SK-N-SH (cell line): Measurements from ENCODE around the gene RHBG. TPM values are rescaled to one million over a fixed set of nuclear protein-coding genes. Genes with fewer than 3 reads are reported as not detected.

Experiments used
- CTCF ChIA-PET: fragments of 300-600, 350-600 bp; formaldehyde crosslinking; extraction: SDS; loops from one replicate; lab custom pipeline; 2021; lab: Yijun Ruan, JAX
- POLR2A ChIA-PET: fragments of 350-600 bp; sonication (Branson Sonifier 250); formaldehyde crosslinking; extraction: SDS; loops from one replicate; lab custom pipeline; 2020; ENCODE audit warnings: antibody characterized with exemption, inconsistent platforms; lab: Yijun Ruan, JAX
- DNase-seq: peaks from one replicate; pipeline ENCODE4 v3.0.0; 2012
- H2AFZ ChIP-seq: fragments of 200-600 bp; sonication (generic); 2 replicates; pipeline ENCODE4 v1.8.1; 2016; ENCODE audit warnings: antibody characterized with exemption, mild to moderate bottlenecking, low read depth
- H3F3A ChIP-seq: fragments of 200-600 bp; sonication (generic); replicated peaks from 2 replicates; pipeline ENCODE3; 2016; ENCODE audit warnings: antibody characterized with exemption, mild to moderate bottlenecking; ENCODE audit not compliant: insufficient read depth
- H3K27ac ChIP-seq, 2 experiments: fragments of 200-500 bp in 1 of 2; fragments of 200-600 bp in 1 of 2; sonication (Bioruptor generic) in 1 of 2; sonication (generic), shearing (Covaris generic) in 1 of 2; 2 replicates each; pipeline versions ENCODE4 v1.5.1 to v1.6.1; 2014 to 2016; ENCODE audit warnings: low read depth in 2 of 2, inconsistent platforms in 1 of 2, low read length in 1 of 2, mild to moderate bottlenecking in 1 of 2, mixed read lengths in 1 of 2
- H3K27me3 ChIP-seq: fragments of 200-600 bp; sonication (generic), shearing (Covaris generic); 2 replicates; pipeline ENCODE4 v1.6.1; 2016; ENCODE audit warnings: mixed run types; ENCODE audit not compliant: insufficient read depth
- H3K36me3 ChIP-seq, 2 experiments: fragments of 200-500 bp in 1 of 2; fragments of 200-600 bp in 1 of 2; sonication (Bioruptor generic) in 1 of 2; sonication (generic) in 1 of 2; replicated peaks in 1 of 2; 2 replicates each; pipeline versions ENCODE3 to v1.5.1; 2014 to 2016; ENCODE audit warnings: low read length in 1 of 2, mild to moderate bottlenecking in 1 of 2; ENCODE audit not compliant: insufficient read depth in 2 of 2, control insufficient read depth in 1 of 2
- H3K4me1 ChIP-seq, 2 experiments: fragments of 200-500 bp in 1 of 2; fragments of 200-600 bp in 1 of 2; sonication (Bioruptor generic) in 1 of 2; sonication (generic), shearing (Covaris generic) in 1 of 2; 2 replicates each; pipeline versions ENCODE4 v1.5.1 to v1.6.1; 2014 to 2016; ENCODE audit warnings: low read depth in 1 of 2, low read length in 1 of 2, mixed run types in 1 of 2; ENCODE audit not compliant: insufficient read depth in 2 of 2, control insufficient read depth in 1 of 2
- H3K4me2 ChIP-seq: fragments of 200-600 bp; sonication (generic), shearing (Covaris generic); 2 replicates; pipeline ENCODE4 v1.6.1; 2017; ENCODE audit warnings: mixed run types
- H3K4me3 ChIP-seq, 2 experiments: fragments of 200-500 bp in 1 of 2; fragments of 200-600 bp in 1 of 2; sonication (Bioruptor generic) in 1 of 2; sonication (generic), shearing (Covaris generic) in 1 of 2; 2 replicates each; pipeline versions ENCODE4 v1.5.1 to v1.8.1; 2014 to 2016; ENCODE audit warnings: low read depth in 2 of 2, inconsistent platforms in 1 of 2, low read length in 1 of 2, mild to moderate bottlenecking in 1 of 2, mixed read lengths in 1 of 2, moderate library complexity in 1 of 2
- H3K79me2 ChIP-seq: fragments of 200-600 bp; sonication (generic); 2 replicates; pipeline ENCODE4 v1.8.1; 2017; ENCODE audit warnings: mild to moderate bottlenecking; ENCODE audit not compliant: insufficient read depth
- H3K9ac ChIP-seq: fragments of 200-600 bp; sonication (generic); 2 replicates; pipeline ENCODE4 v1.6.1; 2017; ENCODE audit warnings: mixed run types
- H3K9me2 ChIP-seq: fragments of 200-600 bp; sonication (generic); 2 replicates; pipeline ENCODE4 v1.6.1; 2017; ENCODE audit warnings: mixed run types
- H3K9me3 ChIP-seq: fragments of 200-600 bp; sonication (generic); 2 replicates; pipeline ENCODE4 v1.6.1; 2017; ENCODE audit warnings: mixed run types, mild to moderate bottlenecking, moderate library complexity
- H4K20me1 ChIP-seq: fragments of 200-600 bp; sonication (generic); 2 replicates; pipeline ENCODE4 v1.6.1; 2017; ENCODE audit warnings: mild to moderate bottlenecking, mixed run types; ENCODE audit not compliant: insufficient read depth
- CHD2 ChIP-seq: fragments of 150-350 bp; IDR thresholded peaks from 2 replicates; pipeline ENCODE4 v1.6.1; 2018; ENCODE audit warnings: low read length; ENCODE audit not compliant: partially characterized antibody
- CTCF ChIP-seq: fragments of 200-600 bp; sonication (generic); IDR thresholded peaks from 2 replicates; pipeline ENCODE4 v1.6.1; 2017; ENCODE audit warnings: antibody characterized with exemption, mild to moderate bottlenecking, moderate library complexity
- ELF1 ChIP-seq: IDR thresholded peaks from 2 replicates; pipeline ENCODE4 v1.4.0; 2012
- FOSL2 ChIP-seq: IDR thresholded peaks from 2 replicates; pipeline ENCODE4 v1.4.0; 2012; ENCODE audit warnings: low read depth, mild to moderate bottlenecking, moderate library complexity, borderline replicate concordance
- FOXJ3 ChIP-seq: sonication (generic); formaldehyde crosslinking; IDR thresholded peaks from 2 replicates; pipeline ENCODE4 v1.5.1; 2020; ENCODE audit warnings: mild to moderate bottlenecking, missing genetic modification reagents
- FOXM1 ChIP-seq: IDR thresholded peaks from 2 replicates; pipeline ENCODE4 v1.4.0; 2012; ENCODE audit warnings: low read depth, mild to moderate bottlenecking
- GABPA ChIP-seq: IDR thresholded peaks from 2 replicates; pipeline ENCODE4 v1.4.0; 2012; ENCODE audit warnings: low read depth, mild to moderate bottlenecking
- GATA2 ChIP-seq: sonication (generic); formaldehyde crosslinking; IDR thresholded peaks from 2 replicates; pipeline ENCODE4 v1.5.0; 2020; ENCODE audit warnings: mild to moderate bottlenecking, missing genetic modification reagents
- IRF3 ChIP-seq: fragments of 150-350 bp; IDR thresholded peaks from 2 replicates; pipeline ENCODE4 v1.6.1; 2016; ENCODE audit warnings: mild to moderate bottlenecking, low read depth, low read length
- JUND ChIP-seq: IDR thresholded peaks from 2 replicates; pipeline ENCODE4 v1.4.0; 2012
- MAX ChIP-seq: IDR thresholded peaks from 2 replicates; pipeline ENCODE4 v1.4.0; 2012; ENCODE audit warnings: low read depth
- MEF2A ChIP-seq: IDR thresholded peaks from 2 replicates; pipeline ENCODE4 v1.4.0; 2012; ENCODE audit warnings: low read depth, borderline replicate concordance
- NRF1 ChIP-seq: IDR thresholded peaks from 2 replicates; pipeline ENCODE4 v1.6.1; 2012; ENCODE audit warnings: low read depth, mild to moderate bottlenecking, low read length
- PBX3 ChIP-seq: IDR thresholded peaks from 2 replicates; pipeline ENCODE4; 2012
- POLR2AphosphoS5 ChIP-seq: IDR thresholded peaks from 2 replicates; pipeline ENCODE4 v1.6.1; 2012; ENCODE audit warnings: low read depth, low read length
- RAD21 ChIP-seq: IDR thresholded peaks from 2 replicates; pipeline ENCODE4 v1.6.1; 2012; ENCODE audit warnings: mild to moderate bottlenecking, low read length
- RFX5 ChIP-seq: IDR thresholded peaks from 2 replicates; pipeline ENCODE4 v1.6.1; 2012; ENCODE audit warnings: mild to moderate bottlenecking, improper control_type of control experiment, low read length
- RXRA ChIP-seq: IDR thresholded peaks from 2 replicates; pipeline ENCODE4 v1.4.0; 2012; ENCODE audit warnings: low read depth, mild to moderate bottlenecking, borderline replicate concordance
- SIN3A ChIP-seq: IDR thresholded peaks from 2 replicates; pipeline ENCODE4 v1.6.1; 2012; ENCODE audit warnings: low read depth, mild to moderate bottlenecking, low read length, moderate library complexity, borderline replicate concordance
- SMC3 ChIP-seq: IDR thresholded peaks from 2 replicates; pipeline ENCODE4 v1.6.1; 2012; ENCODE audit warnings: low read depth, low read length, improper control_type of control experiment
- USF1 ChIP-seq: IDR thresholded peaks from 2 replicates; pipeline ENCODE4 v1.4.0; 2012; ENCODE audit warnings: low read depth, borderline replicate concordance
- WGBS: methylation state at CpG from one replicate; pipeline ENCODE4 v1.1.6; 2017; ENCODE audit warnings: low lambda C conversion rate; 5-methylcytosine and 5-hydroxymethylcytosine counted together
- polyA plus RNA-seq, 3 experiments: library from polyadenylated mRNA; depleted of rRNA; stranded (reverse); fragments of >200 nt; gene quantifications; 2 replicates each; pipeline ENCODE4 v1.2.3, GENCODE V29; 2012

The RHBG gene
- polyA plus RNA-seq, 1 of the 3 experiments (the other 2 are of a cell fraction), result 0.18 TPM

GRCh38 chr1:156405670-156406069, 36.7 kb downstream of the RHBG start:
- Histone ChIP-seq H3K4me1 (peaks cover 0 to 6% of the 10 kb centered on the region in 2 experiments; a peak in 1 of 4 replicates), H2AFZ (no peak overlapping the region), H3K9me3 (no peaks in the 10 kb centered on the region), H3K9me2 (no peaks in the 10 kb centered on the region), H4K20me1 (no peaks in the 10 kb centered on the region), H3F3A (no peaks in the 10 kb centered on the region), H3K79me2 (no peaks in the 10 kb centered on the region), H3K27me3 (peaks cover 14% of the 10 kb centered on the region; the same call in 1 of the 2 replicates), H3K4me2 (no peak overlapping the region), H3K4me3 (no peak overlapping the region), H3K36me3 (no peaks in the 10 kb centered on the region), H3K27ac (no peak overlapping the region), H3K9ac (no peak overlapping the region)
- CTCF ChIA-PET, result interaction anchor here (1.0 to 9.5 kb wide), 4 partner anchors 14 to 40 kb away, joined by 3 to 113 read pairs (median 22); no protein-coding TSS in a partner anchor
- no peak for TF ChIP-seq PBX3
- no peak for TF ChIP-seq RAD21
- TF ChIP-seq MEF2A, result no peak
- no peak for TF ChIP-seq FOSL2
- TF ChIP-seq JUND, result no peak
- no peak for TF ChIP-seq CHD2
- no peak for TF ChIP-seq MAX
- no peak for TF ChIP-seq SMC3
- TF ChIP-seq SIN3A, result no peak
- TF ChIP-seq NRF1, result no peak
- no peak for TF ChIP-seq GABPA
- TF ChIP-seq RFX5, result no peak
- no peak for TF ChIP-seq IRF3
- no peak for TF ChIP-seq FOXJ3 (CRISPR knock-in tag)
- 74% methylated on average over 4 of the region's 5 CpGs for WGBS
- POLR2A ChIA-PET, result no interaction called here
- no peak for DNase-seq

GRCh38 chr1:156406251-156406650, 37.2 kb downstream of the RHBG start:
- H3K9me3 ChIP-seq, result no peaks in the 10 kb centered on the region
- TF ChIP-seq RXRA, result no peak
- no peak for TF ChIP-seq USF1
- no peak for TF ChIP-seq FOSL2
- no peak for TF ChIP-seq POLR2AphosphoS5
- TF ChIP-seq ELF1, result no peak
- no peak for TF ChIP-seq GATA2 (CRISPR knock-in tag)
- TF ChIP-seq SIN3A, result no peak
- TF ChIP-seq FOXJ3 (CRISPR knock-in tag), result no peak
- TF ChIP-seq MAX, result no peak
- no peak for TF ChIP-seq RAD21
- no peak for TF ChIP-seq CTCF
- no peak for TF ChIP-seq FOXM1
- no peaks in the 10 kb centered on the region for H3K36me3 ChIP-seq
- H4K20me1 ChIP-seq, result no peaks in the 10 kb centered on the region
- H3K9me2 ChIP-seq, result no peaks in the 10 kb centered on the region
- H3K9ac ChIP-seq, result no peak overlapping the region
- WGBS, result 63% methylated on average over 4 of the region's 6 CpGs
- ChIA-PET CTCF (interaction anchor here (2.9 to 9.5 kb wide), 3 partner anchors 13 to 40 kb away, joined by 20 to 113 read pairs (median 25); no protein-coding TSS in a partner anchor), POLR2A (no interaction called here)
- no peaks in the 10 kb centered on the region for H3K79me2 ChIP-seq
- H2AFZ ChIP-seq, result no peak overlapping the region
- H3K4me2 ChIP-seq, result no peak overlapping the region
- no peak for DNase-seq
- no peaks in the 10 kb centered on the region for H3F3A ChIP-seq
- H3K4me1 ChIP-seq, result peaks cover 0 to 2% of the 10 kb centered on the region in 2 experiments; a peak in 1 of 4 replicates
- peaks cover 14% of the 10 kb centered on the region; the same call in 1 of the 2 replicates for H3K27me3 ChIP-seq
- H3K27ac ChIP-seq, result no peak overlapping the region
- H3K4me3 ChIP-seq, result no peak overlapping the region
